ENCODE results near the gene ZNF320.

DNA sequence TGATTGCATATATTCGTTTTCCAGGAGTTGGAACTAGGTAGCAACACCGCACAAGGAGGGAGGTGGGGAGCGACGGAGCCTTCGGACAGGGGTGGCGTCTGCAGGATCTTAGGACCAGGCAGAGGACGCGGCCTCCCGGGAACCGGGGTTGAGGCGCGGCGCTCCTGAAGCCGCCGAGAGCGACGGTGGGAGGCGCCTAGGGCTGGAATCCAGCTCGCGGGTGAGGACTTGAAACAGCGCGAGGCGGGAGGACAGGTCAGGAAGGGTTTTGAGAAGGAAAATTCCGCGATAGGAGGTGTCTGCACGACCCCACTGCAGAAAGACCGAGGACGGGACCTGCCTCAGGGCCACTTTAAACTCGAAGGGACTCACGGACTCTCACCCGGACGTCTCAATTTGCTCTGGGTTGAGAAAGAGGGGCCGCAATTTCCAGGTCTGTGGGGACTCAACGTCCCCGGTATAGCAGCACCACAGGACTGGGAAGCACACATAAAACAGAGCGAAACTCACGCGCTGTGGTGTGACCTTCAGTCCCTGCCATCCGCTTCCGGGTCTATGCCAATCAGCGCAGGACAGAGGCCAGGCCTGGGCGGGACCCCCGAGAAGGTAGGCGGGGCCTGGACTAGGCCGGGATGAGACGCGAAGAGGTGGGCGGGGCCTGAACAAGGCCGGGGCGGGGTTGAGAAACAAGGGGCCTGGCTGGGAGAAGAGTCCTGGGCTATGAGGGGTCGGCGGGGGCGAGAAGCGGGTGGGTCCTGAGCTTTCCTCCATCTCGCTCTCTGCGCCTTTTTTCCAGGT is at the start of gene ZNF320:
- TF ChIP-seq, protein P1, sequence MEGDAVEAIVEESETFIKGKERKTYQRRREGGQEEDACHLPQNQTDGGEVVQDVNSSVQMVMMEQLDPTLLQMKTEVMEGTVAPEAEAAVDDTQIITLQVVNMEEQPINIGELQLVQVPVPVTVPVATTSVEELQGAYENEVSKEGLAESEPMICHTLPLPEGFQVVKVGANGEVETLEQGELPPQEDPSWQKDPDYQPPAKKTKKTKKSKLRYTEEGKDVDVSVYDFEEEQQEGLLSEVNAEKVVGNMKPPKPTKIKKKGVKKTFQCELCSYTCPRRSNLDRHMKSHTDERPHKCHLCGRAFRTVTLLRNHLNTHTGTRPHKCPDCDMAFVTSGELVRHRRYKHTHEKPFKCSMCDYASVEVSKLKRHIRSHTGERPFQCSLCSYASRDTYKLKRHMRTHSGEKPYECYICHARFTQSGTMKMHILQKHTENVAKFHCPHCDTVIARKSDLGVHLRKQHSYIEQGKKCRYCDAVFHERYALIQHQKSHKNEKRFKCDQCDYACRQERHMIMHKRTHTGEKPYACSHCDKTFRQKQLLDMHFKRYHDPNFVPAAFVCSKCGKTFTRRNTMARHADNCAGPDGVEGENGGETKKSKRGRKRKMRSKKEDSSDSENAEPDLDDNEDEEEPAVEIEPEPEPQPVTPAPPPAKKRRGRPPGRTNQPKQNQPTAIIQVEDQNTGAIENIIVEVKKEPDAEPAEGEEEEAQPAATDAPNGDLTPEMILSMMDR (IDR thresholded peaks at IDR 0.05): no peak
- no peak for TF ChIP-seq YY1 (IDR thresholded peaks at IDR 0.05; ENCODE audit: low read depth)
- TF ChIP-seq, protein P2, sequence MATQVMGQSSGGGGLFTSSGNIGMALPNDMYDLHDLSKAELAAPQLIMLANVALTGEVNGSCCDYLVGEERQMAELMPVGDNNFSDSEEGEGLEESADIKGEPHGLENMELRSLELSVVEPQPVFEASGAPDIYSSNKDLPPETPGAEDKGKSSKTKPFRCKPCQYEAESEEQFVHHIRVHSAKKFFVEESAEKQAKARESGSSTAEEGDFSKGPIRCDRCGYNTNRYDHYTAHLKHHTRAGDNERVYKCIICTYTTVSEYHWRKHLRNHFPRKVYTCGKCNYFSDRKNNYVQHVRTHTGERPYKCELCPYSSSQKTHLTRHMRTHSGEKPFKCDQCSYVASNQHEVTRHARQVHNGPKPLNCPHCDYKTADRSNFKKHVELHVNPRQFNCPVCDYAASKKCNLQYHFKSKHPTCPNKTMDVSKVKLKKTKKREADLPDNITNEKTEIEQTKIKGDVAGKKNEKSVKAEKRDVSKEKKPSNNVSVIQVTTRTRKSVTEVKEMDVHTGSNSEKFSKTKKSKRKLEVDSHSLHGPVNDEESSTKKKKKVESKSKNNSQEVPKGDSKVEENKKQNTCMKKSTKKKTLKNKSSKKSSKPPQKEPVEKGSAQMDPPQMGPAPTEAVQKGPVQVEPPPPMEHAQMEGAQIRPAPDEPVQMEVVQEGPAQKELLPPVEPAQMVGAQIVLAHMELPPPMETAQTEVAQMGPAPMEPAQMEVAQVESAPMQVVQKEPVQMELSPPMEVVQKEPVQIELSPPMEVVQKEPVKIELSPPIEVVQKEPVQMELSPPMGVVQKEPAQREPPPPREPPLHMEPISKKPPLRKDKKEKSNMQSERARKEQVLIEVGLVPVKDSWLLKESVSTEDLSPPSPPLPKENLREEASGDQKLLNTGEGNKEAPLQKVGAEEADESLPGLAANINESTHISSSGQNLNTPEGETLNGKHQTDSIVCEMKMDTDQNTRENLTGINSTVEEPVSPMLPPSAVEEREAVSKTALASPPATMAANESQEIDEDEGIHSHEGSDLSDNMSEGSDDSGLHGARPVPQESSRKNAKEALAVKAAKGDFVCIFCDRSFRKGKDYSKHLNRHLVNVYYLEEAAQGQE (IDR thresholded peaks at IDR 0.05; ENCODE audit: low read depth, low read length): no peak
- peak; percentile 87 for TF ChIP-seq GABPA (IDR thresholded peaks at IDR 0.05; ENCODE audit: low read depth)
- TF ChIP-seq POLR2AphosphoS5 (IDR thresholded peaks at IDR 0.05; ENCODE audit: low read depth, low read length): peak; percentile 91
- TF ChIP-seq, protein P3, sequence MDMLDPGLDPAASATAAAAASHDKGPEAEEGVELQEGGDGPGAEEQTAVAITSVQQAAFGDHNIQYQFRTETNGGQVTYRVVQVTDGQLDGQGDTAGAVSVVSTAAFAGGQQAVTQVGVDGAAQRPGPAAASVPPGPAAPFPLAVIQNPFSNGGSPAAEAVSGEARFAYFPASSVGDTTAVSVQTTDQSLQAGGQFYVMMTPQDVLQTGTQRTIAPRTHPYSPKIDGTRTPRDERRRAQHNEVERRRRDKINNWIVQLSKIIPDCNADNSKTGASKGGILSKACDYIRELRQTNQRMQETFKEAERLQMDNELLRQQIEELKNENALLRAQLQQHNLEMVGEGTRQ (IDR thresholded peaks at IDR 0.05; ENCODE audit: borderline replicate concordance, low read depth, low read length): no peak
- TF ChIP-seq SIN3A (IDR thresholded peaks at IDR 0.05; ENCODE audit: borderline replicate concordance, low read depth, low read length): no peak
- TF ChIP-seq EZH2phosphoT487 (IDR thresholded peaks at IDR 0.05; ENCODE audit: borderline replicate concordance, low read depth): no peak
- TF ChIP-seq ELF1 (IDR thresholded peaks at IDR 0.05): peak; percentile 70; the same call in 1 of the 2 replicates

All from SK-N-SH (cell line).